PC-9 (cell line): ENCODE data around the gene NPTX1. TPM values are rescaled to one million over a fixed set of nuclear protein-coding genes. Genes with fewer than 3 reads are reported as not detected.

Source experiments
- BruUV-seq: library from RNA; stranded (reverse); fragments of 400-500 nt; replicated peaks from 2 replicates; lab custom pipeline; 2021; lab: Mats Ljungman, UMichigan
- CTCF ChIA-PET: fragments of 300-600 bp; sonication (Branson Sonifier 250); formaldehyde crosslinking; loops from one replicate; lab custom pipeline; 2022; ENCODE audit warnings: antibody characterized with exemption; lab: Charles Lee
- POLR2A ChIA-PET: fragments of 300-600 bp; sonication (Branson Sonifier 250); formaldehyde crosslinking; loops from one replicate; lab custom pipeline; 2022; ENCODE audit warnings: antibody characterized with exemption; ENCODE audit not compliant: unreplicated experiment; lab: Charles Lee
- DNase-seq, 2 experiments: peaks; one replicate each; pipeline versions ENCODE4 v3.0.0 to v3.0.0-alpha.2; 2015 to 2022; ENCODE audit warnings: mixed read lengths in 1 of 2
- H2AFZ ChIP-seq: fragments of 200-600 bp; sonication (generic); 2 replicates; pipeline ENCODE4 v1.8.1; 2017; ENCODE audit warnings: antibody characterized with exemption
- H3F3A ChIP-seq: fragments of 200-600 bp; sonication (generic); 2 replicates; pipeline ENCODE4 v1.8.1; 2017; ENCODE audit warnings: antibody characterized with exemption, mild to moderate bottlenecking, low read depth; ENCODE audit not compliant: insufficient read depth
- H3K27ac ChIP-seq: fragments of 200-600 bp; sonication (generic); 2 replicates; pipeline ENCODE4 v1.6.1; 2016; ENCODE audit warnings: mixed run types
- H3K27me3 ChIP-seq: fragments of 200-600 bp; sonication (generic); 2 replicates; pipeline ENCODE4 v1.6.1; 2016; ENCODE audit warnings: low read depth, mixed run types; ENCODE audit not compliant: insufficient read depth
- H3K36me3 ChIP-seq: fragments of 200-600 bp; sonication (generic); 2 replicates; pipeline ENCODE4 v1.6.1; 2016; ENCODE audit warnings: low read depth, mixed run types
- H3K4me1 ChIP-seq: fragments of 200-600 bp; sonication (generic); replicated peaks from 2 replicates; pipeline ENCODE4 v1.6.1; 2016; ENCODE audit warnings: mixed run types; ENCODE audit not compliant: insufficient read depth
- H3K4me2 ChIP-seq: fragments of 200-600 bp; sonication (generic); 2 replicates; pipeline ENCODE4 v1.6.1; 2017; ENCODE audit warnings: mixed run types
- H3K4me3 ChIP-seq: fragments of 200-600 bp; sonication (generic); 2 replicates; pipeline ENCODE4 v1.6.1; 2016; ENCODE audit warnings: mixed run types
- H3K79me2 ChIP-seq: fragments of 200-600 bp; sonication (generic); 2 replicates; pipeline ENCODE4 v1.6.1; 2017; ENCODE audit warnings: low read depth, mixed run types
- H3K9me2 ChIP-seq: fragments of 200-600 bp; sonication (generic); 2 replicates; pipeline ENCODE4 v1.8.1; 2017; ENCODE audit warnings: mild to moderate bottlenecking; ENCODE audit not compliant: insufficient read depth
- H3K9me3 ChIP-seq: fragments of 200-600 bp; sonication (generic); 2 replicates; pipeline ENCODE4 v1.8.1; 2016; ENCODE audit warnings: low read depth; ENCODE audit not compliant: insufficient read depth
- H4K20me1 ChIP-seq: fragments of 200-600 bp; sonication (generic); 2 replicates; pipeline ENCODE4 v1.8.1; 2017; ENCODE audit not compliant: insufficient read depth
- EZH2 ChIP-seq: fragments of 200-600 bp; sonication (generic); IDR thresholded peaks from 2 replicates; pipeline ENCODE4 v1.8.0; 2017; ENCODE audit warnings: antibody characterized with exemption, low read depth
- intact Hi-C: fragments of 100-400 bp; cut with micrococcal nuclease; formaldehyde crosslinking; loops from one replicate; pipeline ENCODE4 v1.10.0; 2022; ENCODE audit not compliant: unreplicated experiment
- total RNA-seq: library from RNA; stranded (reverse); gene quantifications from 2 replicates; pipeline ENCODE4 v1.2.3, GENCODE V29; 2021
- TF ChIP-seq, protein P1 (sequence below): fragments of 200-600 bp; sonication (generic); conservative IDR thresholded peaks from 2 replicates; pipeline ENCODE4 v1.6.1; 2017; ENCODE audit warnings: mixed run types, antibody characterized with exemption, mild to moderate bottlenecking, moderate library complexity

The NPTX1 gene
- total RNA-seq, 1 experiment from 2014 or later = 6.9 TPM

DNA sequence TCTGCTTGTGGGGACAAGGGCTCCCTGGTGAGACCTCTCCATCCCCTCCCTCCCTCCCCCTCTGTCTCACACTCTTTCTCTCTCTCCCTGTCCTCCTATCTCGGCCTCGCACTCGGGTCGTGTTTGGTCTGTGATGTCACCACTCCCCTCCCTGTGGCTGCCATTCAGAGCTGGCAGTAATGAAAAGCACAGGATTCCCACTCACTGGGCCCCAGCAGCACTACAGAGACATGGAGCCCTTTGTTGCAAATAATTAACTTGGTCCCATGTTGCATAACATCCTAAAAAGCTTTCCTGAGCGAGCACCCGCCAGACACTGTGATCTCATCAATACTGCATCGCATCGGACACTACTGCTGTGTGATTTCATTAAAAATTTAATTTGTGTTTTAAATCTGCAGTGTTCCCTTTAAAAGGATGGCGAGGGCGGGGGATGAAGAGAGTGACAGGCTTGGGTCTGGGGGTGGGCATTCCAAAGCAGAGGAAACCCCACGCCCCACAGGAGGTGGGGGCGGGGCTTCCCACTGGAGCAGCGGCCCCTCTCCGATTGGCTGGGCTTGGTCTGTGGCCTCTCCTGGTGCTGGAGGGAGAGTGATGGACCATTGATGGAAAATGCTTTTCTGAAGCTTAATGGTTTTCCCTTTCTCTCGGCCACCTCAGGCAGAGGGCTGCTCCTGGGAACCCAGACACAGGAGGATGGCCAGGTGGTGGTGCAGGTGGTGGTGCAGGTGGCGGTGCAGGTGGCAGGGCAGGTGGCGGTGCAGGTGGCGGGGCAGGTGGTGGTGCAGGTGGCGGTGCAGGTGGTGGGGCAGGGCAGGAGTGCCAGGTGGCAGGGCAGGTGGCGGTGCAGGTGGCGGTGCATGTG lies 15.3 kb upstream of the NPTX1 start:
- H2AFZ ChIP-seq = no peak overlapping the region
- H3K4me1 ChIP-seq = no peaks in the 10 kb centered on the region
- H3K4me3 ChIP-seq = no peak overlapping the region
- BruUV-seq = no TSS peak
- DNase-seq = no peak
- CTCF ChIA-PET = no interaction called here
- no peaks in the 10 kb centered on the region for H3K79me2 ChIP-seq
- H3F3A ChIP-seq = no peaks in the 10 kb centered on the region
- POLR2A ChIA-PET = no interaction called here
- no peaks in the 10 kb centered on the region for H4K20me1 ChIP-seq
- intact Hi-C loops = no loop called here
- H3K27ac ChIP-seq = no peak overlapping the region
- no peaks in the 10 kb centered on the region for H3K9me3 ChIP-seq
- no peaks in the 10 kb centered on the region for H3K36me3 ChIP-seq
- TF ChIP-seq EZH2 = no peak
- TF ChIP-seq, protein P1, sequence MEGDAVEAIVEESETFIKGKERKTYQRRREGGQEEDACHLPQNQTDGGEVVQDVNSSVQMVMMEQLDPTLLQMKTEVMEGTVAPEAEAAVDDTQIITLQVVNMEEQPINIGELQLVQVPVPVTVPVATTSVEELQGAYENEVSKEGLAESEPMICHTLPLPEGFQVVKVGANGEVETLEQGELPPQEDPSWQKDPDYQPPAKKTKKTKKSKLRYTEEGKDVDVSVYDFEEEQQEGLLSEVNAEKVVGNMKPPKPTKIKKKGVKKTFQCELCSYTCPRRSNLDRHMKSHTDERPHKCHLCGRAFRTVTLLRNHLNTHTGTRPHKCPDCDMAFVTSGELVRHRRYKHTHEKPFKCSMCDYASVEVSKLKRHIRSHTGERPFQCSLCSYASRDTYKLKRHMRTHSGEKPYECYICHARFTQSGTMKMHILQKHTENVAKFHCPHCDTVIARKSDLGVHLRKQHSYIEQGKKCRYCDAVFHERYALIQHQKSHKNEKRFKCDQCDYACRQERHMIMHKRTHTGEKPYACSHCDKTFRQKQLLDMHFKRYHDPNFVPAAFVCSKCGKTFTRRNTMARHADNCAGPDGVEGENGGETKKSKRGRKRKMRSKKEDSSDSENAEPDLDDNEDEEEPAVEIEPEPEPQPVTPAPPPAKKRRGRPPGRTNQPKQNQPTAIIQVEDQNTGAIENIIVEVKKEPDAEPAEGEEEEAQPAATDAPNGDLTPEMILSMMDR = no peak
- H3K27me3 ChIP-seq = no peaks in the 10 kb centered on the region
- no peaks in the 10 kb centered on the region for H3K9me2 ChIP-seq
- H3K4me2 ChIP-seq = no peak overlapping the region

DNA sequence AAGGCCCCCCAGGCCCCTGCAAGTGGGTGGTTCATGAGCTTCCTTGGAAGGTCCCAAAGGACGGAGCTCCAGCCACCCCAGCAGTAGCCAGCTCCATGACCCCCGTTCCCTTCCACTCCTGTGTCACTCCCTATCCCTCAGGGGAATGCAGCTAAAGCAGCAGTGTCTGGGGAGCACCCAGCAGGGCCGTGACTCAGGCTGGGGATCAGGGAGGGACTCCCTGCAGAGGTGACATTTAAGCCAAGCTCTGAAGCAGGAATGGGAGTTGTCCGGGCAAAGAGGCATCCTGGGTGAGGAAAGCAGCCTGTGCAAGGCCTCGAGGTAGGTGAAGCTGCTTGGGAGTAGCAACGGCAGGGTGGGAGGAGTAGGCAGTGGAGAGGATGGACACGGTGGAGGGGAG lies 11.1 kb upstream of the NPTX1 start:
- TF ChIP-seq EZH2 = no peak
- TF ChIP-seq, protein P1 = no peak
- Histone ChIP-seq H3K4me2 (no peak overlapping the region), H3K4me3 (no peak overlapping the region), H2AFZ (no peak overlapping the region), H3K27me3 (no peaks in the 10 kb centered on the region), H3K9me3 (no peaks in the 10 kb centered on the region), H3K27ac (no peak overlapping the region), H3K36me3 (no peaks in the 10 kb centered on the region), H3K79me2 (no peaks in the 10 kb centered on the region), H4K20me1 (no peaks in the 10 kb centered on the region), H3F3A (no peaks in the 10 kb centered on the region), H3K4me1 (peaks cover 8% of the 10 kb centered on the region), H3K9me2 (no peaks in the 10 kb centered on the region)
- DNase-seq = peak; percentile 27 to 37
- ChIA-PET CTCF (no interaction called here), POLR2A (interaction anchor here (0.5 kb wide), 1 partner anchor 23 kb away, joined by 4 read pairs; no protein-coding TSS in a partner anchor)
- intact Hi-C loops = no loop called here
- BruUV-seq = no TSS peak

DNA sequence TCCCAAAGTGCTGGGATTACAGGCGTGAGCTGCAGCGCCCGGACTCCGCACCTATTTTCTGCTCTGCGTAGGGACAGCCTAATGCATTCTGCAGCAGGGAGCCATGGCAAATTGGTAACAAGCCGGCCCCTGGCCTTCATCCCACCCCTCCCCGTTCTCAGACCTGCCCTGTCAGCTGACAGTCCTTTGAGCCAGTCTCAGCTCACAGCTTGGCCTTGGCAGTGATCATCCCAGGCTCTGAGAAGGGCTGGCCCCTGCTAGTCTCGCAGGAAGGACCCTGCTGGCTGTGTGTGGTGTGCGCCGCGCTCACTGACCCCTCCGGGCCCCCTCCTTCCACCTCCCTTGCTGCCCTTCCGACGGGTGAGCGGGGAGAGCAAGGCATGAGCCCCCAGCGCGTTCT lies 10.3 kb upstream of the NPTX1 start:
- Histone ChIP-seq H3K4me3 (no peak overlapping the region), H3K9me3 (no peaks in the 10 kb centered on the region), H3K79me2 (no peaks in the 10 kb centered on the region), H3K27ac (no peak overlapping the region), H4K20me1 (no peaks in the 10 kb centered on the region), H2AFZ (no peak overlapping the region), H3K4me2 (no peak overlapping the region), H3F3A (no peaks in the 10 kb centered on the region), H3K4me1 (peaks cover 16% of the 10 kb centered on the region), H3K27me3 (no peaks in the 10 kb centered on the region), H3K9me2 (no peaks in the 10 kb centered on the region), H3K36me3 (no peaks in the 10 kb centered on the region)
- BruUV-seq = no TSS peak
- no peak for DNase-seq
- no peak for TF ChIP-seq EZH2
- TF ChIP-seq, protein P1 = no peak
- POLR2A ChIA-PET = no interaction called here
- CTCF ChIA-PET = no interaction called here
- intact Hi-C loops = no loop called here
